Ishikawa (cell line): ENCODE results near the gene ANKRD55.

ENCODE experiments used
- CEBPB ChIP-seq: IDR thresholded peaks from 2 replicates; pipeline ENCODE4 v1.6.1; 2012
- CREB1 ChIP-seq: IDR thresholded peaks from 2 replicates; pipeline ENCODE4 v1.6.1; 2012; ENCODE audit warnings: low read depth
- EGR1 ChIP-seq: IDR thresholded peaks from 2 replicates; pipeline ENCODE4 v1.6.1; 2012
- EP300 ChIP-seq: IDR thresholded peaks from 2 replicates; pipeline ENCODE4 v1.6.1; 2012; ENCODE audit warnings: borderline replicate concordance
- FOXM1 ChIP-seq: IDR thresholded peaks from 2 replicates; pipeline ENCODE4 v1.6.1; 2012; ENCODE audit warnings: low read depth, borderline replicate concordance
- NFIC ChIP-seq: IDR thresholded peaks from 2 replicates; pipeline ENCODE4 v1.6.1; 2012
- RAD21 ChIP-seq: IDR thresholded peaks from 2 replicates; pipeline ENCODE4 v1.6.1; 2012; ENCODE audit warnings: low read depth
- TAF1 ChIP-seq: IDR thresholded peaks from 2 replicates; pipeline ENCODE4 v1.6.1; 2012; ENCODE audit warnings: low read depth, mild to moderate bottlenecking
- TCF12 ChIP-seq: IDR thresholded peaks from 2 replicates; pipeline ENCODE4 v1.6.1; 2012; ENCODE audit warnings: low read depth
- TEAD4 ChIP-seq: IDR thresholded peaks from 2 replicates; pipeline ENCODE4 v1.6.1; 2012
- YY1 ChIP-seq: IDR thresholded peaks from 2 replicates; pipeline ENCODE4 v1.6.1; 2012; ENCODE audit warnings: low read depth
- ZBTB7A ChIP-seq: IDR thresholded peaks from 2 replicates; pipeline ENCODE4 v1.6.1; 2012; ENCODE audit warnings: low read depth
- TF ChIP-seq, protein P1 (sequence below): IDR thresholded peaks from 2 replicates; pipeline ENCODE4 v1.6.1; 2012; ENCODE audit warnings: low read depth, mild to moderate bottlenecking
- TF ChIP-seq, protein P2 (sequence below): IDR thresholded peaks from 2 replicates; pipeline ENCODE4 v1.6.1; 2012
- TF ChIP-seq, protein P3 (sequence below): IDR thresholded peaks from 2 replicates; pipeline ENCODE4 v1.6.1; 2012

Gene ANKRD55

DNA sequence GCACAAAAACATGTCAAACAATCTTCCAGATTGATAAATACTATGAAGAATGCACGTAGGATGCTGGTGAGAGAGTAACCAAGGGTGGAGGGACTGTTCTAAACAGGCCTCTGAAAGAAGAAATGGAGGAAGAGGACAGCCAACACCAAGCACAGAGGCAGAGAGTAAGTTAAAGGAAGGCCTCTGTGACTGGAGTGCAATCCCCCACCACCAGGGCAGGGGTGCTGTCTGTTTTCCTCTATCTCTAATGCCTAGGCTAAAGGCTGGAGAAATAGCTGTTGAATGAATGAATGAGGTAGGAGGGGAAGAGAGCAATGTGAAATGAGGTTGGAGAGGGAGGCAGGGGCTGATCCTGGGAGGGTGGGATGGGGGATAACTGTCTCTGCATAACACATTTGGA is 88.9 kb downstream of the ANKRD55 start:
- TF ChIP-seq EP300 (no peak), TAF1 (no peak), YY1 (no peak), CEBPB (no peak), ZBTB7A (no peak), RAD21 (no peak), FOXM1 (no peak), CREB1 (no peak), TCF12 (no peak), NFIC (no peak), TEAD4 (no peak), EGR1 (no peak)
- TF ChIP-seq, protein P1, sequence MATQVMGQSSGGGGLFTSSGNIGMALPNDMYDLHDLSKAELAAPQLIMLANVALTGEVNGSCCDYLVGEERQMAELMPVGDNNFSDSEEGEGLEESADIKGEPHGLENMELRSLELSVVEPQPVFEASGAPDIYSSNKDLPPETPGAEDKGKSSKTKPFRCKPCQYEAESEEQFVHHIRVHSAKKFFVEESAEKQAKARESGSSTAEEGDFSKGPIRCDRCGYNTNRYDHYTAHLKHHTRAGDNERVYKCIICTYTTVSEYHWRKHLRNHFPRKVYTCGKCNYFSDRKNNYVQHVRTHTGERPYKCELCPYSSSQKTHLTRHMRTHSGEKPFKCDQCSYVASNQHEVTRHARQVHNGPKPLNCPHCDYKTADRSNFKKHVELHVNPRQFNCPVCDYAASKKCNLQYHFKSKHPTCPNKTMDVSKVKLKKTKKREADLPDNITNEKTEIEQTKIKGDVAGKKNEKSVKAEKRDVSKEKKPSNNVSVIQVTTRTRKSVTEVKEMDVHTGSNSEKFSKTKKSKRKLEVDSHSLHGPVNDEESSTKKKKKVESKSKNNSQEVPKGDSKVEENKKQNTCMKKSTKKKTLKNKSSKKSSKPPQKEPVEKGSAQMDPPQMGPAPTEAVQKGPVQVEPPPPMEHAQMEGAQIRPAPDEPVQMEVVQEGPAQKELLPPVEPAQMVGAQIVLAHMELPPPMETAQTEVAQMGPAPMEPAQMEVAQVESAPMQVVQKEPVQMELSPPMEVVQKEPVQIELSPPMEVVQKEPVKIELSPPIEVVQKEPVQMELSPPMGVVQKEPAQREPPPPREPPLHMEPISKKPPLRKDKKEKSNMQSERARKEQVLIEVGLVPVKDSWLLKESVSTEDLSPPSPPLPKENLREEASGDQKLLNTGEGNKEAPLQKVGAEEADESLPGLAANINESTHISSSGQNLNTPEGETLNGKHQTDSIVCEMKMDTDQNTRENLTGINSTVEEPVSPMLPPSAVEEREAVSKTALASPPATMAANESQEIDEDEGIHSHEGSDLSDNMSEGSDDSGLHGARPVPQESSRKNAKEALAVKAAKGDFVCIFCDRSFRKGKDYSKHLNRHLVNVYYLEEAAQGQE = no peak
- TF ChIP-seq, protein P2, sequence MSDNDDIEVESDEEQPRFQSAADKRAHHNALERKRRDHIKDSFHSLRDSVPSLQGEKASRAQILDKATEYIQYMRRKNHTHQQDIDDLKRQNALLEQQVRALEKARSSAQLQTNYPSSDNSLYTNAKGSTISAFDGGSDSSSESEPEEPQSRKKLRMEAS = no peak
- TF ChIP-seq, protein P3, sequence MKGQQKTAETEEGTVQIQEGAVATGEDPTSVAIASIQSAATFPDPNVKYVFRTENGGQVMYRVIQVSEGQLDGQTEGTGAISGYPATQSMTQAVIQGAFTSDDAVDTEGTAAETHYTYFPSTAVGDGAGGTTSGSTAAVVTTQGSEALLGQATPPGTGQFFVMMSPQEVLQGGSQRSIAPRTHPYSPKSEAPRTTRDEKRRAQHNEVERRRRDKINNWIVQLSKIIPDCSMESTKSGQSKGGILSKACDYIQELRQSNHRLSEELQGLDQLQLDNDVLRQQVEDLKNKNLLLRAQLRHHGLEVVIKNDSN = no peak

DNA sequence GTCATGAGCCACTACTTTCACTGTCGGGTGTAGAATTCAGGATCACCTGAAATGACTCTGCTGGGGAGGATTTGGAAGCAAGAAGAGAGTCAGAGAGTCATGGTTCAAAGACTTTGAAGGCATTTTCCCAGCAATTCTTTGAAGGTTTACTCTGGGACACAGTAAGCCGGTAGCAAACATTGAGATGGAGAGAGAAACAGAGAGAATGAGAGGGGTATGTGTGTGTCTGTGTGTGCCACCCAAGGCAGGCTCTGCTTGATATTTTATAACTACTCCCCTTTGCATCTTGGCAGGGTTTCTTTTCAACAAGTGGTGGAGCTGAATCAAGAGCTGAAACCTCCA is 89.8 kb downstream of the ANKRD55 start:
- TF ChIP-seq TCF12 (no peak), RAD21 (no peak), YY1 (no peak), CREB1 (no peak), FOXM1 (no peak), TEAD4 (no peak), ZBTB7A (no peak)
- TF ChIP-seq, protein P1 = no peak
- TF ChIP-seq, protein P3 = no peak

DNA sequence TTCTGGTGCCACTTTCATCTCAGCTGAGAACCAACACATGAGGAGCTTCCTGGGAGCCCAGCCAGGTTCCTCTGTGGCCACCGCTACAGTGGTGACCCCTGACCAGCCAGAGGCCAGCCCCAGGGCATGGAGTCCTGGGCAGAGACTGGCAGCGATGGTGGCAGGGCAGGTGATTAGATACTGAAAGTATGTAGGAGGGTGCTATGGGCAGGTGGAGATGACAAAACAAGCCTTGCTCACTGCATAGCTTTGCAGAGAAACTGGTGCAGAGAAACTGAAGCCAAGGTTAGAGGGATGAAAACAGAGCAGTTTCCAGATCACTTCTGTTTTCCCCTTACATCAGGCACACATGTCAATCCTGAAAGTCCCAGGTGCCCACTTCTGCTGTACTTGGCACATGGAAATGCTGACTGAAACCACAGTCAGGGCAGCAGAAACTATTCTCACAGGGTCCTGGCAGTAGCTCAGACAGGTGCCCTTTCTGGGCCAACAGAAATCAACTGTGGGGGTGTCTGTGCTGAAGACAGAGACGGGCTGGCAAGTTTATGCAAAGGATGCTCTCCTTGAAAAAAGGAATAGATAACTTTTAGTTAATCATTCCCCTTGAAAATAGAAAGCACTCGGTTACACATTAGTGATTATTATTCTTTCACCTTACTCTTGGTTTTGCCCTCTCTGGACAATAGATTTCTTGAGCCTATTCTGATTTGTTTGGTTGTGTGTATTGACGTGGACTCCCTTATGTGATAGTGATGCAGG is 90.3 kb downstream of the ANKRD55 start:
- no peak for TF ChIP-seq CEBPB
- TF ChIP-seq TEAD4 = no peak
- no peak for TF ChIP-seq CREB1
- no peak for TF ChIP-seq NFIC

DNA sequence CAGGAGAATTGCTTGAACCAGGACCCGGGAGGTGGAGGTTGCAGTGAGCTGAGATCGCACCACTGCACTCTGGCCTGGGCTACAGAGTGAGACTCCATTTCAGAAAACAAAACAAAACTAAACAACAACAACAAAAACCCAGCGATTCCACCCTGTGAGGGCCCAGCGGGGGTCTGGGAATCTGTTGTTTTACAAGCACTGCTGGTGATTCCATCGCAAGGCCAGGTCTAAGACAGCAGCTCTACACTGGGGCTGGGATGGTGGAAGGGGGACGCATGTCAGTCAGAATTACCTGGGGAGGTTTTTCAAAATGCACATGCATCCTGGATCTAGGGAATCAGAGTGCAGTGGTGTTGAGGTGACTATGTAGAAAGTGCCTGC is 90.9 kb downstream of the ANKRD55 start:
- TF ChIP-seq, protein P3 = no peak
- TF ChIP-seq, protein P1 = no peak
- no peak for TF ChIP-seq NFIC
- TF ChIP-seq TAF1 = no peak
- no peak for TF ChIP-seq EGR1
- TF ChIP-seq TEAD4 = no peak
- TF ChIP-seq FOXM1 = no peak
- TF ChIP-seq TCF12 = no peak
- TF ChIP-seq CREB1 = no peak
- TF ChIP-seq RAD21 = no peak
- TF ChIP-seq EP300 = no peak
- no peak for TF ChIP-seq CEBPB
- TF ChIP-seq, protein P2 = no peak
- no peak for TF ChIP-seq YY1
- TF ChIP-seq ZBTB7A = no peak
